ENCODE measurements around the gene BNC2.

DNA sequence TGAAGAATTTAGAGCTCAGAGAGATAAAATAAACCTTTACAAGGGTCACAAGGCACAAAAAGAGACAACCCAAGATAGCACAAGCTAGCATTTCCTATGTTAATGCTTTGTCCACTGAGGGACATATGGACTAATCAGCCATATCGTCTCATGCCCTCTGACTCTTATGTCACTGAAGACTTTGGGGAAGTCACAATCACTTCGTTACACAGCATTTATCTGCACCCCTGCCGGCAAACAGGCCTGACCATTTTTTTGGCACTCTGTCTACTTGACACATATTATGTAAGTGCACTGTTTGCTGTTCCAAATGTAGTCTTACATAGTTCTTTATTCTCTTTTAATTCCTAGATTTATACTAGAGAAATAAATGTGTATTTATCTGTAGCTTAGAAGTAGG is 13.9 kb upstream of the BNC2 start:
- TF ChIP-seq, protein P1, sequence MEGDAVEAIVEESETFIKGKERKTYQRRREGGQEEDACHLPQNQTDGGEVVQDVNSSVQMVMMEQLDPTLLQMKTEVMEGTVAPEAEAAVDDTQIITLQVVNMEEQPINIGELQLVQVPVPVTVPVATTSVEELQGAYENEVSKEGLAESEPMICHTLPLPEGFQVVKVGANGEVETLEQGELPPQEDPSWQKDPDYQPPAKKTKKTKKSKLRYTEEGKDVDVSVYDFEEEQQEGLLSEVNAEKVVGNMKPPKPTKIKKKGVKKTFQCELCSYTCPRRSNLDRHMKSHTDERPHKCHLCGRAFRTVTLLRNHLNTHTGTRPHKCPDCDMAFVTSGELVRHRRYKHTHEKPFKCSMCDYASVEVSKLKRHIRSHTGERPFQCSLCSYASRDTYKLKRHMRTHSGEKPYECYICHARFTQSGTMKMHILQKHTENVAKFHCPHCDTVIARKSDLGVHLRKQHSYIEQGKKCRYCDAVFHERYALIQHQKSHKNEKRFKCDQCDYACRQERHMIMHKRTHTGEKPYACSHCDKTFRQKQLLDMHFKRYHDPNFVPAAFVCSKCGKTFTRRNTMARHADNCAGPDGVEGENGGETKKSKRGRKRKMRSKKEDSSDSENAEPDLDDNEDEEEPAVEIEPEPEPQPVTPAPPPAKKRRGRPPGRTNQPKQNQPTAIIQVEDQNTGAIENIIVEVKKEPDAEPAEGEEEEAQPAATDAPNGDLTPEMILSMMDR (conservative IDR thresholded peaks at IDR 0.05; ENCODE audit: low read length): no peak
- TF ChIP-seq EZH2phosphoT487 (IDR thresholded peaks at IDR 0.05; ENCODE audit: borderline replicate concordance, low read depth, low read length): no peak

All from OCI-LY7 (cell line).